A549 (cell line): ENCODE results near the gene PLCZ1. TPM values are rescaled to one million over a fixed set of nuclear protein-coding genes. Genes with fewer than 3 reads are reported as not detected.

Experiments
- ATAC-seq, 2 experiments: fragments of 200-7000 bp in 1 of 2; fragments of >200 bp in 1 of 2; cut with Nextera tagmentation in 1 of 2; cut with Tn5 transposase in 1 of 2; 3 replicates each; pipeline versions ENCODE4 v1.8.0 to v1.9.1; 2018 to 2020; ENCODE audit warnings: mild to moderate bottlenecking in 1 of 2, moderate library complexity in 1 of 2
- CTCF ChIA-PET: fragments of 300-600 bp; sonication (Branson Sonifier 250); formaldehyde crosslinking; extraction: SDS; loops from one replicate; lab custom pipeline; 2021; ENCODE audit warnings: antibody characterized with exemption, inconsistent platforms; lab: Yijun Ruan, JAX
- POLR2A ChIA-PET: fragments of 350-600 bp; formaldehyde crosslinking; extraction: SDS; loops from one replicate; lab custom pipeline; 2021; ENCODE audit warnings: antibody characterized with exemption, inconsistent platforms; lab: Yijun Ruan, JAX
- DNase-seq, 2 experiments: peaks; one replicate each; pipeline versions ENCODE4 v3.0.0 to v3.0.0-alpha.2; 2011 to 2016; ENCODE audit warnings: low read depth in 1 of 2, low spot score in 1 of 2
- FAIRE-seq: peaks from 2 replicates; lab custom pipeline; 2011; peaks lifted over from hg19 to GRCh38; lab: Jason Lieb, UNC
- H3K27ac ChIP-seq, 2 experiments: fragments of >200 bp; sonication (Bioruptor Twin); formaldehyde crosslinking; 3 replicates each; pipeline ENCODE4 v1.5.1; 2016 to 2017
- H3K4me1 ChIP-seq: fragments of >200 bp; sonication (Bioruptor Twin); formaldehyde crosslinking; 3 replicates; pipeline ENCODE4 v1.6.1; 2016
- H3K4me2 ChIP-seq: fragments of >200 bp; sonication (Bioruptor Twin); formaldehyde crosslinking; 3 replicates; pipeline ENCODE4 v1.6.1; 2016
- H3K4me3 ChIP-seq: fragments of >200 bp; sonication (Bioruptor Twin); formaldehyde crosslinking; 3 replicates; pipeline ENCODE4 v1.5.1; 2016
- H3K9me3 ChIP-seq: fragments of >200 bp; sonication (Bioruptor Twin); formaldehyde crosslinking; 3 replicates; pipeline ENCODE4 v1.6.1; 2016
- HDAC2 ChIP-seq: fragments of 200-600 bp; sonication (generic); IDR thresholded peaks from 2 replicates; pipeline ENCODE4 v1.6.1; 2016
- HOXA7 ChIP-seq: fragments of 250-450 bp; sonication (Bioruptor Pico); IDR thresholded peaks from 2 replicates; pipeline ENCODE4 v1.5.0; 2020; ENCODE audit warnings: mild to moderate bottlenecking, moderate library complexity
- KDM1A ChIP-seq: fragments of 200-600 bp; sonication (generic); IDR thresholded peaks from 2 replicates; pipeline ENCODE4 v1.6.1; 2016; ENCODE audit warnings: low read depth, mild to moderate bottlenecking
- MAZ ChIP-seq: fragments of 150-350 bp; IDR thresholded peaks from 2 replicates; pipeline ENCODE4 v1.6.1; 2014; ENCODE audit warnings: antibody characterized with exemption, low read depth, low read length, borderline replicate concordance
- MYC ChIP-seq: IDR thresholded peaks from 2 replicates; pipeline ENCODE4 v1.6.1; 2012; ENCODE audit warnings: mild to moderate bottlenecking, inconsistent platforms, low read length, improper control_type of control experiment, borderline replicate concordance
- NFE2L2 ChIP-seq: fragments of 150-350 bp; conservative IDR thresholded peaks from 2 replicates; pipeline ENCODE4 v1.6.1; 2014; ENCODE audit warnings: low read length
- NPAS2 ChIP-seq: fragments of 250-450 bp; sonication (Bioruptor Pico); IDR thresholded peaks from 2 replicates; pipeline ENCODE4 v1.8.0; 2022; ENCODE audit warnings: mild to moderate bottlenecking, moderate library complexity, borderline replicate concordance
- NR3C1 ChIP-seq: fragments of >200 bp; sonication (Bioruptor Twin); formaldehyde crosslinking; IDR thresholded peaks from 3 replicates; pipeline ENCODE4 v1.6.1; 2017
- PHF8 ChIP-seq: fragments of 200-600 bp; sonication (generic); IDR thresholded peaks from 2 replicates; pipeline ENCODE4 v1.6.1; 2016; ENCODE audit warnings: low read depth, mild to moderate bottlenecking, antibody characterized with exemption, moderate library complexity, borderline replicate concordance
- RAD21 ChIP-seq, 2 experiments: fragments of >200 bp in 1 of 2; sonication (Bioruptor Twin) in 1 of 2; formaldehyde crosslinking in 1 of 2; IDR thresholded peaks in 1 of 2; conservative IDR thresholded peaks in 1 of 2; 2 replicates in 1 of 2; 3 replicates in 1 of 2; pipeline ENCODE4 v1.6.1; 2012 to 2018; ENCODE audit warnings: inconsistent platforms in 1 of 2
- RARB ChIP-seq: fragments of 250-450 bp; sonication (Bioruptor Pico); IDR thresholded peaks from 2 replicates; pipeline ENCODE4 v1.8.0; 2021; ENCODE audit warnings: mild to moderate bottlenecking, moderate library complexity
- RCOR1 ChIP-seq: fragments of 150-350 bp; IDR thresholded peaks from 2 replicates; pipeline ENCODE4 v1.6.1; 2014; ENCODE audit warnings: antibody characterized with exemption, low read length, low read depth
- RNF2 ChIP-seq: fragments of 200-600 bp; sonication (generic); IDR thresholded peaks from 2 replicates; pipeline ENCODE4 v1.6.1; 2016; ENCODE audit warnings: low read depth, mild to moderate bottlenecking, antibody characterized with exemption, moderate library complexity, borderline replicate concordance
- SMC3 ChIP-seq: fragments of >200 bp; sonication (Bioruptor Twin); formaldehyde crosslinking; IDR thresholded peaks from 3 replicates; pipeline ENCODE4 v1.6.1; 2018; ENCODE audit warnings: inconsistent platforms
- SREBF2 ChIP-seq: fragments of 450-650 bp; IDR thresholded peaks from 2 replicates; pipeline ENCODE4 v1.6.1; 2014; ENCODE audit warnings: mild to moderate bottlenecking, moderate library complexity
- TFCP2L1 ChIP-seq: fragments of 250-450 bp; sonication (Bioruptor Pico); IDR thresholded peaks from 2 replicates; pipeline ENCODE4 v1.5.0; 2021; ENCODE audit warnings: mild to moderate bottlenecking
- TP53 ChIP-seq: fragments of 250-450 bp; sonication (Bioruptor Pico); IDR thresholded peaks from 2 replicates; pipeline ENCODE4 v1.5.0; 2021; ENCODE audit warnings: mild to moderate bottlenecking, moderate library complexity
- WGBS: methylation state at CpG from one replicate; pipeline ENCODE4 v1.1.6; 2017; ENCODE audit errors: missing lambda C conversion rate; 5-methylcytosine and 5-hydroxymethylcytosine counted together
- polyA plus RNA-seq, 4 experiments: library from polyadenylated mRNA; depleted of rRNA in 3 of 4; stranded (reverse); fragments of >200 nt; fragmentation: RNase III in 1 of 4; extraction: RNeasy Plus Mini Kit Qiagen cat#74134 plus additional on column Dnase treatment in 1 of 4; gene quantifications; 2 replicates in 3 of 4; 3 replicates in 1 of 4; pipeline ENCODE4 v1.2.3, GENCODE V29; 2011 to 2017
- TF ChIP-seq, protein P1 (sequence below): fragments of 250-450 bp; sonication (Bioruptor Pico); IDR thresholded peaks from 2 replicates; pipeline ENCODE4 v1.5.0; 2021; ENCODE audit warnings: mild to moderate bottlenecking, moderate library complexity, borderline replicate concordance
- TF ChIP-seq, protein P2 (sequence below): IDR thresholded peaks from 2 replicates; pipeline ENCODE4 v1.6.1; 2012; ENCODE audit warnings: low read depth, borderline replicate concordance
- TF ChIP-seq, protein P3 (sequence below): fragments of 200-600 bp; sonication (generic); IDR thresholded peaks from 2 replicates; pipeline ENCODE4 v1.6.1; 2016; ENCODE audit warnings: antibody characterized with exemption, mild to moderate bottlenecking, moderate library complexity
- TF ChIP-seq, protein P4 (sequence below): fragments of >200 bp; sonication (Bioruptor Twin); formaldehyde crosslinking; IDR thresholded peaks from 3 replicates; pipeline ENCODE4 v1.6.1; 2016
- TF ChIP-seq, protein P5 (sequence below): fragments of 450-650 bp; IDR thresholded peaks from 2 replicates; pipeline ENCODE4 v1.6.1; 2014; ENCODE audit warnings: antibody characterized with exemption

PLCZ1 gene
- polyA plus RNA-seq, 2 of the 4 experiments (the other 2 are of a cell fraction) = not detected

DNA sequence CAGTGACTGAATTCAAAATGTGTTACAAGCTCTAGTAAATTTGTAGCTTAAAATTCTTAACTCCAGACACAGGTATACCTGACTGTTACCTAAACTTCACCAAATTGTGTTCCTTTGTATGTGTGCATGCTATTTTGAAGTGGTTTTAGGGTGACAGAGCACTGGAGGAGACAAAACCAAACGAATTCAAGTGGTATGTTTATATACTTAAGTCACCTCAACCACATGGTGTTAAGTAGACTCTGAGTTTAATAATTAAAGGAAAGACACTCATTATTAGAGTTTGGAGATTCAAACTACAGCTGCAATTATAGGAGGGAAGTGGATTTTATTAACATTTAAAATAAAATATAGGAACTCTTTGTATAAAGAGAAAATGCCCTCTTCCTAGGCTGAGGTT, 84.3 kb downstream of the PLCZ1 start:
- Histone ChIP-seq H3K27ac (no peak overlapping the region), H3K9me3 (no peaks in the 10 kb centered on the region; the same call in 2 of the 3 replicates), H3K4me2 (no peak overlapping the region), H3K4me1 (no peaks in the 10 kb centered on the region), H3K4me3 (no peak overlapping the region)
- no peak for DNase-seq
- ATAC-seq = no peak
- TF ChIP-seq MYC = no peak
- no peak for TF ChIP-seq KDM1A
- TF ChIP-seq, protein P1, sequence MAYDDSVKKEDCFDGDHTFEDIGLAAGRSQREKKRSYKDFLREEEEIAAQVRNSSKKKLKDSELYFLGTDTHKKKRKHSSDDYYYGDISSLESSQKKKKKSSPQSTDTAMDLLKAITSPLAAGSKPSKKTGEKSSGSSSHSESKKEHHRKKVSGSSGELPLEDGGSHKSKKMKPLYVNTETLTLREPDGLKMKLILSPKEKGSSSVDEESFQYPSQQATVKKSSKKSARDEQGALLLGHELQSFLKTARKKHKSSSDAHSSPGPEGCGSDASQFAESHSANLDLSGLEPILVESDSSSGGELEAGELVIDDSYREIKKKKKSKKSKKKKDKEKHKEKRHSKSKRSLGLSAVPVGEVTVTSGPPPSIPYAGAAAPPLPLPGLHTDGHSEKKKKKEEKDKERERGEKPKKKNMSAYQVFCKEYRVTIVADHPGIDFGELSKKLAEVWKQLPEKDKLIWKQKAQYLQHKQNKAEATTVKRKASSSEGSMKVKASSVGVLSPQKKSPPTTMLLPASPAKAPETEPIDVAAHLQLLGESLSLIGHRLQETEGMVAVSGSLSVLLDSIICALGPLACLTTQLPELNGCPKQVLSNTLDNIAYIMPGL (CRISPR knock-in tag) = no peak
- TF ChIP-seq NFE2L2 = no peak
- TF ChIP-seq, protein P2, sequence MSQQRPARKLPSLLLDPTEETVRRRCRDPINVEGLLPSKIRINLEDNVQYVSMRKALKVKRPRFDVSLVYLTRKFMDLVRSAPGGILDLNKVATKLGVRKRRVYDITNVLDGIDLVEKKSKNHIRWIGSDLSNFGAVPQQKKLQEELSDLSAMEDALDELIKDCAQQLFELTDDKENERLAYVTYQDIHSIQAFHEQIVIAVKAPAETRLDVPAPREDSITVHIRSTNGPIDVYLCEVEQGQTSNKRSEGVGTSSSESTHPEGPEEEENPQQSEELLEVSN = no peak
- no peak for TF ChIP-seq NR3C1
- TF ChIP-seq SMC3 = no peak
- no peak for TF ChIP-seq RCOR1
- TF ChIP-seq TFCP2L1 = no peak
- TF ChIP-seq RNF2 = no peak
- no peak for TF ChIP-seq MAZ
- no peak for TF ChIP-seq TP53
- TF ChIP-seq PHF8 = no peak
- TF ChIP-seq, protein P3, sequence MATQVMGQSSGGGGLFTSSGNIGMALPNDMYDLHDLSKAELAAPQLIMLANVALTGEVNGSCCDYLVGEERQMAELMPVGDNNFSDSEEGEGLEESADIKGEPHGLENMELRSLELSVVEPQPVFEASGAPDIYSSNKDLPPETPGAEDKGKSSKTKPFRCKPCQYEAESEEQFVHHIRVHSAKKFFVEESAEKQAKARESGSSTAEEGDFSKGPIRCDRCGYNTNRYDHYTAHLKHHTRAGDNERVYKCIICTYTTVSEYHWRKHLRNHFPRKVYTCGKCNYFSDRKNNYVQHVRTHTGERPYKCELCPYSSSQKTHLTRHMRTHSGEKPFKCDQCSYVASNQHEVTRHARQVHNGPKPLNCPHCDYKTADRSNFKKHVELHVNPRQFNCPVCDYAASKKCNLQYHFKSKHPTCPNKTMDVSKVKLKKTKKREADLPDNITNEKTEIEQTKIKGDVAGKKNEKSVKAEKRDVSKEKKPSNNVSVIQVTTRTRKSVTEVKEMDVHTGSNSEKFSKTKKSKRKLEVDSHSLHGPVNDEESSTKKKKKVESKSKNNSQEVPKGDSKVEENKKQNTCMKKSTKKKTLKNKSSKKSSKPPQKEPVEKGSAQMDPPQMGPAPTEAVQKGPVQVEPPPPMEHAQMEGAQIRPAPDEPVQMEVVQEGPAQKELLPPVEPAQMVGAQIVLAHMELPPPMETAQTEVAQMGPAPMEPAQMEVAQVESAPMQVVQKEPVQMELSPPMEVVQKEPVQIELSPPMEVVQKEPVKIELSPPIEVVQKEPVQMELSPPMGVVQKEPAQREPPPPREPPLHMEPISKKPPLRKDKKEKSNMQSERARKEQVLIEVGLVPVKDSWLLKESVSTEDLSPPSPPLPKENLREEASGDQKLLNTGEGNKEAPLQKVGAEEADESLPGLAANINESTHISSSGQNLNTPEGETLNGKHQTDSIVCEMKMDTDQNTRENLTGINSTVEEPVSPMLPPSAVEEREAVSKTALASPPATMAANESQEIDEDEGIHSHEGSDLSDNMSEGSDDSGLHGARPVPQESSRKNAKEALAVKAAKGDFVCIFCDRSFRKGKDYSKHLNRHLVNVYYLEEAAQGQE = no peak
- no peak for TF ChIP-seq RAD21 (conservative IDR thresholded peaks at IDR 0.05 in 1 of 2, IDR thresholded peaks at IDR 0.05 in 1 of 2)
- no peak for TF ChIP-seq NPAS2 (CRISPR knock-in tag)
- no peak for TF ChIP-seq RARB (CRISPR knock-in tag)
- no peak for TF ChIP-seq HDAC2
- no peak for TF ChIP-seq SREBF2
- 0% methylated on average over 1 of the region's 1 CpG for WGBS
- CTCF ChIA-PET = no interaction called here
- FAIRE-seq = no peak
- POLR2A ChIA-PET = no interaction called here

DNA sequence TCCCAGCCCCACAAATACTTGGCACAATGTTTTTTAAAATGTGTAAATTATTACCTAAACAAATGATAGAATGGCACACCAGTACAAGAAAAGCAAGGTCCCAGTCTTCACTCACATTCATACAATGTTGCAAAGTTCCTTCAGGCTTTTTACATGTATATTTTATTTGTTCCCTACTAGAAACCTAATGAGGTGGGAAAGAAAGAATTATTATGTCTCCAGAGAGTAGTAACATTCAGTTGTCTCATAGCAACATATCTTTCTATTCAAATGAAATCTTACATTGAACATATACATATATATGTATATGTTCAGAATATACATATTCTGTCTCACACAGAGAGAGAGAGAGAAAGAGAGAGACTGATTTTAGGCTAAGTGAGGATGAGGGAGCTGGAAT, 85.2 kb downstream of the PLCZ1 start:
- POLR2A ChIA-PET = no interaction called here
- no peak for ATAC-seq
- CTCF ChIA-PET = no interaction called here
- no peaks in the 10 kb centered on the region for H3K4me1 ChIP-seq
- no peaks in the 10 kb centered on the region for H3K9me3 ChIP-seq
- TF ChIP-seq, protein P4, sequence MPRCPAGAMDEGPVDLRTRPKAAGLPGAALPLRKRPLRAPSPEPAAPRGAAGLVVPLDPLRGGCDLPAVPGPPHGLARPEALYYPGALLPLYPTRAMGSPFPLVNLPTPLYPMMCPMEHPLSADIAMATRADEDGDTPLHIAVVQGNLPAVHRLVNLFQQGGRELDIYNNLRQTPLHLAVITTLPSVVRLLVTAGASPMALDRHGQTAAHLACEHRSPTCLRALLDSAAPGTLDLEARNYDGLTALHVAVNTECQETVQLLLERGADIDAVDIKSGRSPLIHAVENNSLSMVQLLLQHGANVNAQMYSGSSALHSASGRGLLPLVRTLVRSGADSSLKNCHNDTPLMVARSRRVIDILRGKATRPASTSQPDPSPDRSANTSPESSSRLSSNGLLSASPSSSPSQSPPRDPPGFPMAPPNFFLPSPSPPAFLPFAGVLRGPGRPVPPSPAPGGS = no peak
- TF ChIP-seq KDM1A (no peak), PHF8 (no peak), HOXA7 (CRISPR knock-in tag) (no peak), NPAS2 (CRISPR knock-in tag) (no peak)
- TF ChIP-seq, protein P5, sequence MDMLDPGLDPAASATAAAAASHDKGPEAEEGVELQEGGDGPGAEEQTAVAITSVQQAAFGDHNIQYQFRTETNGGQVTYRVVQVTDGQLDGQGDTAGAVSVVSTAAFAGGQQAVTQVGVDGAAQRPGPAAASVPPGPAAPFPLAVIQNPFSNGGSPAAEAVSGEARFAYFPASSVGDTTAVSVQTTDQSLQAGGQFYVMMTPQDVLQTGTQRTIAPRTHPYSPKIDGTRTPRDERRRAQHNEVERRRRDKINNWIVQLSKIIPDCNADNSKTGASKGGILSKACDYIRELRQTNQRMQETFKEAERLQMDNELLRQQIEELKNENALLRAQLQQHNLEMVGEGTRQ = no peak
- H3K27ac ChIP-seq = no peak overlapping the region
- DNase-seq = no peak
- no peak overlapping the region for H3K4me2 ChIP-seq
- H3K4me3 ChIP-seq = no peak overlapping the region
- FAIRE-seq = no peak
